K562 (cell line): ENCODE data around the gene APOL2. TPM values are rescaled to one million over a fixed set of nuclear protein-coding genes. Genes with fewer than 3 reads are reported as not detected.

Experiments used
- CBFA2T3 ChIP-seq: fragments of 450-650 bp; IDR thresholded peaks from 2 replicates; pipeline ENCODE4 v1.6.1; 2017
- CEBPB ChIP-seq: fragments of 450-650 bp; IDR thresholded peaks from 2 replicates; pipeline ENCODE4 v1.6.1; 2016; ENCODE audit warnings: missing genetic modification characterization, missing compliant biosample characterization
- DIDO1 ChIP-seq: fragments of 450-650 bp; IDR thresholded peaks from 2 replicates; pipeline ENCODE4 v1.6.1; 2016; ENCODE audit warnings: low read depth, missing biosample characterization, missing genetic modification characterization
- ESRRA ChIP-seq: fragments of 450-650 bp; IDR thresholded peaks from 2 replicates; pipeline ENCODE4 v1.6.1; 2014; ENCODE audit warnings: low read depth, mild to moderate bottlenecking, moderate library complexity, borderline replicate concordance
- ILK ChIP-seq: fragments of 450-650 bp; IDR thresholded peaks from 2 replicates; pipeline ENCODE4 v1.6.1; 2016; ENCODE audit warnings: missing genetic modification characterization, low read depth, mild to moderate bottlenecking, missing compliant biosample characterization, moderate library complexity, borderline replicate concordance
- KAT2B ChIP-seq: IDR thresholded peaks from one replicate; pipeline ENCODE4 v1.6.1; 2012; ENCODE audit warnings: low read depth, mild to moderate bottlenecking, control low read depth, inconsistent platforms, low read length, moderate library complexity
- MCM3 ChIP-seq: fragments of 450-650 bp; IDR thresholded peaks from 2 replicates; pipeline ENCODE4 v1.6.1; 2016
- POLR2AphosphoS2 ChIP-seq: IDR thresholded peaks from 2 replicates; pipeline ENCODE4 v1.6.1; 2012; ENCODE audit warnings: low read length, improper control_type of control experiment
- SAFB ChIP-seq: fragments of 200-400 bp; formaldehyde crosslinking; IDR thresholded peaks from 2 replicates; pipeline ENCODE4 v1.6.1; 2017; ENCODE audit warnings: low read depth, low read length, borderline replicate concordance
- SNRNP70 ChIP-seq: fragments of 200-400 bp; formaldehyde crosslinking; optimal IDR thresholded peaks from 2 replicates; pipeline ENCODE3; 2017; ENCODE audit warnings: low read depth, low read length
- ZNF316 ChIP-seq: fragments of 450-650 bp; IDR thresholded peaks from 2 replicates; pipeline ENCODE4 v1.6.1; 2016
- ZNF445 ChIP-seq: fragments of 250-450 bp; sonication (Bioruptor Pico); IDR thresholded peaks from 2 replicates; pipeline ENCODE4 v1.4.0; 2020; ENCODE audit warnings: low read depth, mild to moderate bottlenecking, moderate library complexity
- ZNF584 ChIP-seq: fragments of 200-800 bp; sonication (Bioruptor generic); IDR thresholded peaks from 2 replicates; pipeline ENCODE4 v1.6.1; 2016; ENCODE audit warnings: low read depth, mild to moderate bottlenecking, missing genetic modification characterization, missing compliant biosample characterization
- polyA plus RNA-seq, 8 experiments: library from polyadenylated mRNA; depleted of rRNA in 4 of 8; stranded (reverse) in 5 of 8; unstranded in 3 of 8; fragments of >200 nt; fragmentation: Nextera tagmentation in 2 of 8; fragmentation: Illumina TruSeq in 1 of 8; extraction: Ambion mirVana in 2 of 8; extraction: Trizol in 1 of 8; gene quantifications; 2 replicates each; pipeline versions ENCODE4 v1.2.1 to v1.2.3, GENCODE V29; 2011 to 2014; ENCODE audit warnings: inconsistent platforms in 1 of 8, missing spikeins in 1 of 8
- total RNA-seq, 7 experiments: library from RNA; depleted of rRNA in 6 of 7; stranded (reverse); fragments of >200 nt in 6 of 7; fragmentation: Illumina TruSeq in 2 of 7; extraction: Trizol in 2 of 7; gene quantifications; 2 replicates each; pipeline versions ENCODE4 v1.2.1 to v1.2.3, GENCODE V29; 2011 to 2021; ENCODE audit warnings: low replicate concordance in 1 of 7
- TF ChIP-seq, protein P1 (sequence below): fragments of 450-650 bp; IDR thresholded peaks from 2 replicates; pipeline ENCODE4 v1.6.1; 2016; ENCODE audit warnings: mild to moderate bottlenecking, moderate library complexity
- TF ChIP-seq, protein P2 (sequence below): sonication (generic); formaldehyde crosslinking; IDR thresholded peaks from 2 replicates; pipeline ENCODE4 v1.9.0; 2022; ENCODE audit warnings: mild to moderate bottlenecking, missing genetic modification reagents
- TF ChIP-seq, protein P3 (sequence below): fragments of 450-650 bp; IDR thresholded peaks from 2 replicates; pipeline ENCODE4 v1.6.1; 2016

Gene APOL2
- total and polyA plus RNA-seq, 9 of the 15 experiments (the other 6 are each of a cell fraction or from before 2014, with no cell fraction given) = 2.7 to 10.6 (median 8.9) TPM

DNA sequence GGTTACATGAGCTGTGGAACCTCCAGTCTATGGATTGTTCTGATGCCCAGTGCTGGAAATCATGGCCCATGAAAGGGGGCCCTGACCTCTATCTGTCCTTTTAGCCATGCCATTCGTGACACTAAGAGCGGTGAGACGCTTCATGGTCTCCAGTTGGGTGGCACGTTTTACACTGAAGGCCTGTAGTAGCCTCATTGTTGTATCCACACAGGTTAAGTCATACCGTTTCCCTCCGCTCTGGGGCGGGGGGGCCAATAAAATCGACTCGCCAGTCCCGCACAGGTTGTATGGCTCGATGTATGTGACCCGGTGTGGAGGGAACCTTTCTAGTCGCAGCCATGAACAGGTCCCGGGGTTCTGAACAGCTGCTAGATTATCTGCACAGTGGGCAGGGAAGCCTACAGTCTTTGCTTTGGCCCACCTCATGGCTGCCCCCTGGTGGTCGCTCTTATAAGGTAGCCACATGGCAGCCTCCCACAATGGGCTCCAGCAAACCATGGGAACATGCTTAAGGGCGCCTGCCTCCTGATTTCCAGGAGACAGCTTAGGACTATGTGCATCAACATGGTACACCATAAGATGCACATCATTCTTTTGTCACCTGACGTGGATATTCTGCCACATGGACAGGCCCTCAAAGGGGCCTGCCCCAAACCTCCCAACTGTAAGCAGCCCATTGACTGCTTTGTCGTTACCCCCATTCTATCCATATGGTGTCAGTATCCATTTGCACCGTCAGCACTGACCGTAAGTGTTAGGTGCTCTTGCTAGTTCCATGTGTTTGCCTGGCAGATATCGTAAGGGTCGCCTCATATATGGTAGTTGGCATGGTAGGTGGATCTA is 59.1 kb downstream of the APOL2 start (continued):
- TF ChIP-seq, protein P1, sequence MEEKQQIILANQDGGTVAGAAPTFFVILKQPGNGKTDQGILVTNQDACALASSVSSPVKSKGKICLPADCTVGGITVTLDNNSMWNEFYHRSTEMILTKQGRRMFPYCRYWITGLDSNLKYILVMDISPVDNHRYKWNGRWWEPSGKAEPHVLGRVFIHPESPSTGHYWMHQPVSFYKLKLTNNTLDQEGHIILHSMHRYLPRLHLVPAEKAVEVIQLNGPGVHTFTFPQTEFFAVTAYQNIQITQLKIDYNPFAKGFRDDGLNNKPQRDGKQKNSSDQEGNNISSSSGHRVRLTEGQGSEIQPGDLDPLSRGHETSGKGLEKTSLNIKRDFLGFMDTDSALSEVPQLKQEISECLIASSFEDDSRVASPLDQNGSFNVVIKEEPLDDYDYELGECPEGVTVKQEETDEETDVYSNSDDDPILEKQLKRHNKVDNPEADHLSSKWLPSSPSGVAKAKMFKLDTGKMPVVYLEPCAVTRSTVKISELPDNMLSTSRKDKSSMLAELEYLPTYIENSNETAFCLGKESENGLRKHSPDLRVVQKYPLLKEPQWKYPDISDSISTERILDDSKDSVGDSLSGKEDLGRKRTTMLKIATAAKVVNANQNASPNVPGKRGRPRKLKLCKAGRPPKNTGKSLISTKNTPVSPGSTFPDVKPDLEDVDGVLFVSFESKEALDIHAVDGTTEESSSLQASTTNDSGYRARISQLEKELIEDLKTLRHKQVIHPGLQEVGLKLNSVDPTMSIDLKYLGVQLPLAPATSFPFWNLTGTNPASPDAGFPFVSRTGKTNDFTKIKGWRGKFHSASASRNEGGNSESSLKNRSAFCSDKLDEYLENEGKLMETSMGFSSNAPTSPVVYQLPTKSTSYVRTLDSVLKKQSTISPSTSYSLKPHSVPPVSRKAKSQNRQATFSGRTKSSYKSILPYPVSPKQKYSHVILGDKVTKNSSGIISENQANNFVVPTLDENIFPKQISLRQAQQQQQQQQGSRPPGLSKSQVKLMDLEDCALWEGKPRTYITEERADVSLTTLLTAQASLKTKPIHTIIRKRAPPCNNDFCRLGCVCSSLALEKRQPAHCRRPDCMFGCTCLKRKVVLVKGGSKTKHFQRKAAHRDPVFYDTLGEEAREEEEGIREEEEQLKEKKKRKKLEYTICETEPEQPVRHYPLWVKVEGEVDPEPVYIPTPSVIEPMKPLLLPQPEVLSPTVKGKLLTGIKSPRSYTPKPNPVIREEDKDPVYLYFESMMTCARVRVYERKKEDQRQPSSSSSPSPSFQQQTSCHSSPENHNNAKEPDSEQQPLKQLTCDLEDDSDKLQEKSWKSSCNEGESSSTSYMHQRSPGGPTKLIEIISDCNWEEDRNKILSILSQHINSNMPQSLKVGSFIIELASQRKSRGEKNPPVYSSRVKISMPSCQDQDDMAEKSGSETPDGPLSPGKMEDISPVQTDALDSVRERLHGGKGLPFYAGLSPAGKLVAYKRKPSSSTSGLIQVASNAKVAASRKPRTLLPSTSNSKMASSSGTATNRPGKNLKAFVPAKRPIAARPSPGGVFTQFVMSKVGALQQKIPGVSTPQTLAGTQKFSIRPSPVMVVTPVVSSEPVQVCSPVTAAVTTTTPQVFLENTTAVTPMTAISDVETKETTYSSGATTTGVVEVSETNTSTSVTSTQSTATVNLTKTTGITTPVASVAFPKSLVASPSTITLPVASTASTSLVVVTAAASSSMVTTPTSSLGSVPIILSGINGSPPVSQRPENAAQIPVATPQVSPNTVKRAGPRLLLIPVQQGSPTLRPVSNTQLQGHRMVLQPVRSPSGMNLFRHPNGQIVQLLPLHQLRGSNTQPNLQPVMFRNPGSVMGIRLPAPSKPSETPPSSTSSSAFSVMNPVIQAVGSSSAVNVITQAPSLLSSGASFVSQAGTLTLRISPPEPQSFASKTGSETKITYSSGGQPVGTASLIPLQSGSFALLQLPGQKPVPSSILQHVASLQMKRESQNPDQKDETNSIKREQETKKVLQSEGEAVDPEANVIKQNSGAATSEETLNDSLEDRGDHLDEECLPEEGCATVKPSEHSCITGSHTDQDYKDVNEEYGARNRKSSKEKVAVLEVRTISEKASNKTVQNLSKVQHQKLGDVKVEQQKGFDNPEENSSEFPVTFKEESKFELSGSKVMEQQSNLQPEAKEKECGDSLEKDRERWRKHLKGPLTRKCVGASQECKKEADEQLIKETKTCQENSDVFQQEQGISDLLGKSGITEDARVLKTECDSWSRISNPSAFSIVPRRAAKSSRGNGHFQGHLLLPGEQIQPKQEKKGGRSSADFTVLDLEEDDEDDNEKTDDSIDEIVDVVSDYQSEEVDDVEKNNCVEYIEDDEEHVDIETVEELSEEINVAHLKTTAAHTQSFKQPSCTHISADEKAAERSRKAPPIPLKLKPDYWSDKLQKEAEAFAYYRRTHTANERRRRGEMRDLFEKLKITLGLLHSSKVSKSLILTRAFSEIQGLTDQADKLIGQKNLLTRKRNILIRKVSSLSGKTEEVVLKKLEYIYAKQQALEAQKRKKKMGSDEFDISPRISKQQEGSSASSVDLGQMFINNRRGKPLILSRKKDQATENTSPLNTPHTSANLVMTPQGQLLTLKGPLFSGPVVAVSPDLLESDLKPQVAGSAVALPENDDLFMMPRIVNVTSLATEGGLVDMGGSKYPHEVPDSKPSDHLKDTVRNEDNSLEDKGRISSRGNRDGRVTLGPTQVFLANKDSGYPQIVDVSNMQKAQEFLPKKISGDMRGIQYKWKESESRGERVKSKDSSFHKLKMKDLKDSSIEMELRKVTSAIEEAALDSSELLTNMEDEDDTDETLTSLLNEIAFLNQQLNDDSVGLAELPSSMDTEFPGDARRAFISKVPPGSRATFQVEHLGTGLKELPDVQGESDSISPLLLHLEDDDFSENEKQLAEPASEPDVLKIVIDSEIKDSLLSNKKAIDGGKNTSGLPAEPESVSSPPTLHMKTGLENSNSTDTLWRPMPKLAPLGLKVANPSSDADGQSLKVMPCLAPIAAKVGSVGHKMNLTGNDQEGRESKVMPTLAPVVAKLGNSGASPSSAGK = no peak
- TF ChIP-seq KAT2B = no peak
- no peak for TF ChIP-seq ZNF584 (CRISPR knock-in tag)
- TF ChIP-seq DIDO1 (tag) = no peak
- TF ChIP-seq ESRRA = no peak
- TF ChIP-seq POLR2AphosphoS2 = no peak
- no peak for TF ChIP-seq SNRNP70
- no peak for TF ChIP-seq ZNF316
- TF ChIP-seq SAFB = no peak
- no peak for TF ChIP-seq CEBPB (tag)
- TF ChIP-seq CBFA2T3 = no peak
- no peak for TF ChIP-seq ZNF445 (CRISPR knock-in tag)
- TF ChIP-seq, protein P2, sequence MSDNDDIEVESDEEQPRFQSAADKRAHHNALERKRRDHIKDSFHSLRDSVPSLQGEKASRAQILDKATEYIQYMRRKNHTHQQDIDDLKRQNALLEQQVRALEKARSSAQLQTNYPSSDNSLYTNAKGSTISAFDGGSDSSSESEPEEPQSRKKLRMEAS (CRISPR knock-in tag) = peak; percentile 55; the same call in 1 of the 2 replicates
- TF ChIP-seq, protein P3, sequence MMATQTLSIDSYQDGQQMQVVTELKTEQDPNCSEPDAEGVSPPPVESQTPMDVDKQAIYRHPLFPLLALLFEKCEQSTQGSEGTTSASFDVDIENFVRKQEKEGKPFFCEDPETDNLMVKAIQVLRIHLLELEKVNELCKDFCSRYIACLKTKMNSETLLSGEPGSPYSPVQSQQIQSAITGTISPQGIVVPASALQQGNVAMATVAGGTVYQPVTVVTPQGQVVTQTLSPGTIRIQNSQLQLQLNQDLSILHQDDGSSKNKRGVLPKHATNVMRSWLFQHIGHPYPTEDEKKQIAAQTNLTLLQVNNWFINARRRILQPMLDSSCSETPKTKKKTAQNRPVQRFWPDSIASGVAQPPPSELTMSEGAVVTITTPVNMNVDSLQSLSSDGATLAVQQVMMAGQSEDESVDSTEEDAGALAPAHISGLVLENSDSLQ = no peak
- no peak for TF ChIP-seq MCM3
- TF ChIP-seq ILK (tag) = no peak
